ENCODE measurements around the gene LRP3.

LRP3 gene

DNA sequence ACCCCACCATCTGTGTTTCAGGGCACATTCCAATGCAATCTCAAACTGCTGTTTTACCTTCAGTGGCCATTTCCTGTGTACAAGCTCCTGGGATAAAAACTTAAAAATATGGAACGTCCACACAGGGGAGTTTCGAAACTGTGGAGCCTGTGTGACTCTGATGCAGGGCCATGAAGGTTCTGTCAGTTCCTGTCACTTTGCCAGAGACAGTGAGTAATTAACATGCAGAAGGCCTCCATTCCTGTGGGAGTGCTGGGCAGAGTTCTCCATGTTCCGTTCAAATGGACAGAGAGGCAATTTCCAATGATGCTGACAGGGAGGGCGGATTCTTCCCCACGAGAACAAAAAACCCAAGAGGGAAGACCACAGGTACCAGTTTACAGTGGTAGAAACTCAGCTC, 37.8 kb upstream of the LRP3 start:
- Histone ChIP-seq H3K4me2 (ENCODE audit: low read depth, low read length) (no peak overlapping the region), H2AFZ (ENCODE audit: low read length) (no peak overlapping the region), H3K79me2 (ENCODE audit: low read length) (no peaks in the 10 kb centered on the region), H3K27me3 (replicated peaks; ENCODE audit: insufficient read depth, low read length) (no peaks in the 10 kb centered on the region), H4K20me1 (ENCODE audit: insufficient read depth, low read length) (no peaks in the 10 kb centered on the region), H3K9me3 (replicated peaks; ENCODE audit: insufficient read depth, low read length) (no peaks in the 10 kb centered on the region), H3F3A (ENCODE audit: insufficient read depth, low read length) (no peaks in the 10 kb centered on the region), H3K4me3 (ENCODE audit: low read length) (no peak overlapping the region), H3K9ac (ENCODE audit: low read length) (no peak overlapping the region), H3K36me3 (replicated peaks; ENCODE audit: insufficient read depth, low read length) (no peaks in the 10 kb centered on the region), H3K4me1 (ENCODE audit: low read length) (0 out of 2 replicates have a peak, but pooled peaks cover 6% of the 10 kb centered on the region), H3K9me2 (replicated peaks; ENCODE audit: insufficient read depth, low read length) (no peaks in the 10 kb centered on the region), H3K27ac (ENCODE audit: low read length) (no peak overlapping the region)
- no peak for DNase-seq
- TF ChIP-seq CTCF (IDR thresholded peaks at IDR 0.05; ENCODE audit: low read length) (no peak), EZH2 (optimal IDR thresholded peaks at IDR 0.05; ENCODE audit: low read depth, low read length) (no peak), EZH2phosphoT487 (IDR thresholded peaks at IDR 0.05; ENCODE audit: low read length) (no peak)

DNA sequence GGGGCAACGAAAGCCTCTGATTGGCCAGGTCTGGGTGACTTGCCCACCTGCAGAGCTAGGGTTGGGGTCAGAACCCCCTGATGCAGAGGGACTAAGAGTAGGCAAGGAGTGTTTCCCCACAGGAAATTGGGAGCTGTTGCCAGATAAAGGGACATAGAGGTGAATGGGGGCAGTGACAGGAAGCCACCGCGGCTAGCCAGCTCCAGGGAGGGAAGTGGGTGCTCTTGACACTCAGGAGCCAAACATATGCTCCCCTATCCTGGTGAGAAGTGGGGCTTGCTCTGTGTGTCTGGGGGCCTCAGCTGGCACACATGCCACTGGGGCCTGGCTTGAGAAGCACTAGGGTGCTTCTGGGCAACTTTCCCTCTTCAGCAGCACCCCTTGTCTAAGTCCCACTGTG, 36.2 kb upstream of the LRP3 start:
- no peak overlapping the region for H3K9ac ChIP-seq (ENCODE audit: low read length)
- H3F3A ChIP-seq (ENCODE audit: insufficient read depth, low read length): no peaks in the 10 kb centered on the region
- H3K4me2 ChIP-seq (ENCODE audit: low read depth, low read length): no peak overlapping the region
- H3K4me3 ChIP-seq (ENCODE audit: low read length): no peak overlapping the region
- no peaks in the 10 kb centered on the region for H3K27me3 ChIP-seq (replicated peaks; ENCODE audit: insufficient read depth, low read length)
- H3K4me1 ChIP-seq (ENCODE audit: low read length): 0 out of 2 replicates have a peak, but pooled peaks cover 6% of the 10 kb centered on the region
- H4K20me1 ChIP-seq (ENCODE audit: insufficient read depth, low read length): no peaks in the 10 kb centered on the region
- DNase-seq: no peak
- no peaks in the 10 kb centered on the region for H3K79me2 ChIP-seq (ENCODE audit: low read length)
- H3K9me2 ChIP-seq (replicated peaks; ENCODE audit: insufficient read depth, low read length): no peaks in the 10 kb centered on the region
- no peaks in the 10 kb centered on the region for H3K36me3 ChIP-seq (replicated peaks; ENCODE audit: insufficient read depth, low read length)
- no peaks in the 10 kb centered on the region for H3K9me3 ChIP-seq (replicated peaks; ENCODE audit: insufficient read depth, low read length)
- no peak for TF ChIP-seq EZH2 (optimal IDR thresholded peaks at IDR 0.05; ENCODE audit: low read depth, low read length)
- TF ChIP-seq EZH2phosphoT487 (IDR thresholded peaks at IDR 0.05; ENCODE audit: low read length): no peak
- TF ChIP-seq CTCF (IDR thresholded peaks at IDR 0.05; ENCODE audit: low read length): no peak
- H3K27ac ChIP-seq (ENCODE audit: low read length): no peak overlapping the region
- H2AFZ ChIP-seq (ENCODE audit: low read length): no peak overlapping the region

DNA sequence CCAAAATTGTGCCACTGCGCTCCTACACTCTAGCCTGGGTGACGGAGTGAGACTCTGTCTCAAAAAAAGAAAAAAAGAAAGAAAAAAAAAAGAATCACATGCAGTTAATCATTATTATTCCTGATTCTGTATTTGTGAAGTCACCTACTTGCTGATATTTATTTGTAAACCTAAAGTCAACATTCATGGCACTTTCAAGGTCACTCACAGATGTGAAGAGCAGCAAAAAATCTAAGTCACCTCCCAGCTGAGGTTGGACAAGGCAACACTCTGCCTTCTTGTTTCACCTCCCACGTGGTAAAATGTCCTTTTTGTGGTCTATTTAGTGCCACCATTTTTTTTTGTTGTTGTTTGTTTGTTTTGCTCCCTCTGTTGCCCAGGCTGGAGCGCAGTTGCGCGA, 35.8 kb upstream of the LRP3 start:
- no peak overlapping the region for H3K4me3 ChIP-seq (ENCODE audit: low read length)
- H3F3A ChIP-seq (ENCODE audit: insufficient read depth, low read length): no peaks in the 10 kb centered on the region
- H3K9ac ChIP-seq (ENCODE audit: low read length): no peak overlapping the region
- H3K4me1 ChIP-seq (ENCODE audit: low read length): 0 out of 2 replicates have a peak, but pooled peaks cover 6% of the 10 kb centered on the region
- H3K9me2 ChIP-seq (replicated peaks; ENCODE audit: insufficient read depth, low read length): no peaks in the 10 kb centered on the region
- H3K9me3 ChIP-seq (replicated peaks; ENCODE audit: insufficient read depth, low read length): no peaks in the 10 kb centered on the region
- H3K79me2 ChIP-seq (ENCODE audit: low read length): no peaks in the 10 kb centered on the region
- no peak for TF ChIP-seq EZH2 (optimal IDR thresholded peaks at IDR 0.05; ENCODE audit: low read depth, low read length)
- TF ChIP-seq CTCF (IDR thresholded peaks at IDR 0.05; ENCODE audit: low read length): no peak
- no peak for TF ChIP-seq EZH2phosphoT487 (IDR thresholded peaks at IDR 0.05; ENCODE audit: low read length)
- H3K27ac ChIP-seq (ENCODE audit: low read length): no peak overlapping the region
- no peak overlapping the region for H3K4me2 ChIP-seq (ENCODE audit: low read depth, low read length)
- DNase-seq: no peak
- no peaks in the 10 kb centered on the region for H4K20me1 ChIP-seq (ENCODE audit: insufficient read depth, low read length)
- no peak overlapping the region for H2AFZ ChIP-seq (ENCODE audit: low read length)
- H3K27me3 ChIP-seq (replicated peaks; ENCODE audit: insufficient read depth, low read length): no peaks in the 10 kb centered on the region
- H3K36me3 ChIP-seq (replicated peaks; ENCODE audit: insufficient read depth, low read length): no peaks in the 10 kb centered on the region

Measured in MM.1S (cell line).